Fibroblast of lung (primary cell): ENCODE results near the gene SMIM45.

ENCODE experiments used
- CTCF ChIP-seq, 2 donors: IDR thresholded peaks in 1 of 2; conservative IDR thresholded peaks in 1 of 2; 1 replicate in 1 of 2; 2 replicates in 1 of 2; pipeline ENCODE4 v1.5.1; 2011 to 2012; ENCODE audit warnings: low read length in 2 of 2, control low read depth in 1 of 2, inconsistent platforms in 1 of 2, low read depth in 1 of 2, mild to moderate bottlenecking in 1 of 2
- EZH2 ChIP-seq: IDR thresholded peaks from 2 replicates; pipeline ENCODE4 v1.5.1; 2012; ENCODE audit warnings: low read length, control low read depth, mild to moderate bottlenecking; ENCODE audit errors: missing control alignments

GRCh38 chr22:41916745-41917358 is 35.1 kb upstream of the SMIM45 start:
- no peak for TF ChIP-seq CTCF (conservative IDR thresholded peaks at IDR 0.05 in 1 of 2, IDR thresholded peaks at IDR 0.05 in 1 of 2; ENCODE audit: low read depth in 1 of 2, low read length in 2 of 2)
- no peak for TF ChIP-seq EZH2
